HG03571 (cell line): Measurements from ENCODE around the gene DAW1.

Experiments used
- ATAC-seq: cut with Tn5 transposase; IDR thresholded peaks from one replicate; pipeline ENCODE4 v1.9.1; 2021; ENCODE audit not compliant: unreplicated experiment

The DAW1 gene

GRCh38 chr2:227861011-227861410, 10.4 kb upstream of the DAW1 start:
- ATAC-seq, result no peak

DNA sequence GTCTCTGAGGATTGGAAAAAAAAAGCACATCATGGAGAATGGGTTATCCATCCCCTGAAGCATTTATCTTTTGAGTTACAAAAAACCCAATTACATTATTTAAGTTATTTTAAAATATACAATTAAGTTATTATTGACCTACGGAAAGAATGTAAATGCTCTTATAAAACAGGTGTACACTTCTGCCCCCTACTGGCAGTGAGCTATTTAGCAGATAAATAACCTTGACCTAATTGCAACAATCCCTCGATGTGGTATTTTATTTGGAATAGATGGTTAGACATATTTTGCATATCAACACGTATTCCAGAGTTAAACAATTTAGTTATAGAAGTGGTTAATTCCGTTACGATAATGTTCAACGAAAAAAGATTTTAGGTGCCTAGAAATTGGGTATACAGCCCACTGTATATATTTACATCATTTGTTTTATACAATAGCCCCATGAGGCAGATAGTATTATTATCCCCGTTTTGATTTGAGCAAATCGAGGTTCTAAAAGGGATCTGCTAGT, 9.1 kb upstream of the DAW1 start:
- no peak for ATAC-seq

- ATAC-seq, result no peak
Observed at GRCh38 chr2:227862741-227863588, 8.5 kb upstream of the DAW1 start.

- no peak for ATAC-seq
Observed at GRCh38 chr2:227864161-227864756, 7.2 kb upstream of the DAW1 start.

- no peak for ATAC-seq
Observed at GRCh38 chr2:227865291-227865690, 6.1 kb upstream of the DAW1 start.

DNA sequence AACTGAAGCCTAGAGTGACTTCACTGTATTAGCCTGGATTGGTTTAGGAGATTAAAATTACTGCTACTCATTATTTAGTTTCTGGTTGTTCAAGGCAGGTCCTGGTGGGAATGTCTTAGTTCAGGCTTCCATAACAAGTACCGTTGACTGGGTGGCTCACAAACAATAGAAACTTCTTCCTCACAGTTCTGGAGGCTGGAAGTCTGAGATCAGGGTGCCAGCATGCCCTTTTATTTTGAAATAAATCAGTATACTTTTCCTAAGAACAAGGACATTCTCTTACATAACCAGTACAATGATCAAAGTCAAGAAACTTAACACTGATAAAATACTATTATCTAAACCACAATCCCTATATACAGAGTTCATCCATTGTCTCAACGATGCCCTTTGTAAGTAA, 4.0 kb upstream of the DAW1 start:
- no peak for ATAC-seq

- no peak for ATAC-seq
Observed at GRCh38 chr2:227870710-227871374, 589 bp upstream of the DAW1 start.

DNA sequence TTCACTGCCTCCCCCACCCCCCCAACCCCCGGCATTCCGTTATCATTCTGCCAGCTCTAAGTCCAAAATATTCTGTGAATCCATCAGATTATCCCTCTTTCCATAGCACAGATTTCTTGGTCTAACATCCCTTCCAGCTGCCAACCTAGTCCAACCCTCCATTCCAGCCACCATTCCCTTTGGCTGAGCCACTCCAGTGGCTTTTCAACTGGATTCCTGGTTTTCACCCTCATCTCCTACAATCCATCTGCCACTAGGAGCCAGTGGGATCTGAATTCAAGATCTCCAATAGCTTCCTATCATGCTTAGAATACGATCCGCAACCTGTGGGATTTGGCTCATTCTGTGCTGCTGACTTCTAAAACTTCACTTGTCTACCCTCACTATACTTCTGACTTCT, 1.2 kb downstream of the DAW1 start:
- ATAC-seq, result no peak

DNA sequence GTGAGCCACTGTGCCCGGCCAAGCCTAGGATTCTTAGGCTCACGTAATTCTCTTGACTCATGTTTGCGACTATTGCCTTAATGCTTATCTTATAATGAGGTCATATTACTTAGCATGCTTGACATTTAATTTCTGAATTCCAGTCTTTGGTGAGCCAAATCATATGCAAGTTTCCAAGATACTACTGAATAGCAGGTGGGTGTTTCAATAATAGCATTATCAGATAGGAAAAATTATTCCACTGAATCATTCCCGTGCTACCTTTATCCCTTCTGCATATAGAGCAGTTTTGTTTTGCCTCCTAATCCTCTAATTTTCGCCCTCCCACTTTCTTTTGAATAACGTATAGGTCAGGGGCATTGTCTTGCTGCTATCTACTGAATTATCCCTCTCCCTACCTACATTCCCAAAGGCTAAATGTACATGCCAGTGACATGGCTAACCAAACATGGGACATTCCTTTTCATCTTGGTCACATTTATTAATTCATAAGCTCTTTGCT, 4.9 kb downstream of the DAW1 start:
- ATAC-seq, result no peak

GRCh38 chr2:227877421-227878310, 6.2 kb downstream of the DAW1 start:
- no peak for ATAC-seq

- ATAC-seq, result no peak
Observed at GRCh38 chr2:227880460-227880859, 9.0 kb downstream of the DAW1 start.

- no peak for ATAC-seq
Observed at GRCh38 chr2:227881866-227882517, 10.6 kb downstream of the DAW1 start.

- ATAC-seq, result peak; percentile 99
Observed at GRCh38 chr2:227884511-227884947, 13.1 kb downstream of the DAW1 start.

- no peak for ATAC-seq
Observed at GRCh38 chr2:227886149-227886548, 14.7 kb downstream of the DAW1 start.

- ATAC-seq, result no peak
Observed at GRCh38 chr2:227888289-227888688, 16.9 kb downstream of the DAW1 start.

DNA sequence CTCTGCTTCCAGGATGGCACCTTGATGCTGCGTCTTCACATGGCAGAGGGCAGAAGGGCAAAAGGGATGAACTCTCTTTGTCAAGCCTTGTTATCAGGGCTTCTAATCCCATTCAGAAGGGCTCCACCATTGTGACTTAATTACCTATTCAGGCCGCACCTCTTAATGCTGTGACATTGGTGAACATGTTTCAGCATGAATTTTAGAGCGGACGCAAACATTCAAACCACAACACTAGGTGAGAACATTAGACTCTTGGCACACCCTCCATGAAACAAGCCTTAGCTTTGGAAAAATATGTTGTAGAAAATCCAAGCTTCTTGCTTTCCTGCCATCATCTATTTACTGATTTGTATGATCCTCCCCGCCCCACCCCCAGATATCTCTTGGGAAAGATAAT, 17.9 kb downstream of the DAW1 start:
- ATAC-seq, result no peak

DNA sequence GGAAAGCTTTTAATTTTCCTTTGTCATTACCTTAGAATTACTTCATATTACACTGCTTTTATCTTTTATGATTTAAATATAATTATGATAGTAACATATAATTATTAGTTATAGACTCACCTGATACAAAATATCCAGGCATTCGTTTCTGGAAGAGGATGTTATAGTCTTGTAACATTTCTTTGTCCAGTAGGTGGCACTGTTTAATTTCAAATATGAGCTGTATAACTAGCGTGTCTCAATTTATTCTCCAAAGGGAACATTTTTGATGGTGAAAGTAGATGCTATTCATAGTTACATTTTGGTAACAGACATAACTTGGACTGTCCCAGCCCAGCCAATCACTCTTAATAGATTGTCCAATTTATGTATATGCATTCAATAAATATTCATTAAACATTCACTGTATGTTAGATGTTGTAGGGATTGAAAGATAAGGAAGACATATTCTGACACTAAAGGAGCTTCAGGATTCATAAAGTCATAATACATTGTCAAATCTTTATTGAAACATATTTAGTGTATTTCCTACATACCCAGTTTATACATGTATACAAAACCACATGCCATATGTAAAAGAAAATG, 19.2 kb downstream of the DAW1 start:
- ATAC-seq, result peak; percentile 72

GRCh38 chr2:227891673-227892072, 20.2 kb downstream of the DAW1 start:
- no peak for ATAC-seq

- no peak for ATAC-seq
Observed at GRCh38 chr2:227903381-227903780, 31.9 kb downstream of the DAW1 start.

GRCh38 chr2:227906991-227907390, 35.6 kb downstream of the DAW1 start:
- ATAC-seq, result no peak
